Loucy (cell line): ENCODE data around the gene EARS2.

Experiments used
- H2AFZ ChIP-seq: fragments of 200-600 bp; sonication (generic); 2 replicates; pipeline ENCODE4 v1.6.0; 2016; ENCODE audit warnings: antibody characterized with exemption, mild to moderate bottlenecking, low read length, moderate library complexity
- H3F3A ChIP-seq: fragments of 200-600 bp; 2 replicates; pipeline ENCODE4 v1.6.0; 2016; ENCODE audit warnings: antibody characterized with exemption, low read depth, mild to moderate bottlenecking
- H3K27me3 ChIP-seq: fragments of 200-600 bp; sonication (generic); 2 replicates; pipeline ENCODE4 v1.6.1; 2014; ENCODE audit warnings: low read length, mild to moderate bottlenecking; ENCODE audit not compliant: insufficient read depth, poor library complexity, severe bottlenecking
- H3K36me3 ChIP-seq: fragments of 200-600 bp; sonication (generic); 2 replicates; pipeline ENCODE4 v1.6.1; 2016; ENCODE audit warnings: low read length; ENCODE audit not compliant: insufficient read depth
- H3K4me1 ChIP-seq: fragments of 200-600 bp; sonication (generic); 2 replicates; pipeline ENCODE4 v1.5.1; 2014; ENCODE audit warnings: low read length, mild to moderate bottlenecking; ENCODE audit not compliant: insufficient read depth, poor library complexity, severe bottlenecking
- H3K4me2 ChIP-seq: fragments of 200-600 bp; sonication (generic); 2 replicates; pipeline ENCODE4 v1.6.0; 2014; ENCODE audit warnings: antibody characterized with exemption, low read length, low read depth, mild to moderate bottlenecking; ENCODE audit not compliant: poor library complexity, severe bottlenecking
- H3K4me3 ChIP-seq: fragments of 200-600 bp; sonication (generic); 2 replicates; pipeline ENCODE4 v1.5.1; 2014; ENCODE audit warnings: low read length, mild to moderate bottlenecking, mixed read lengths; ENCODE audit not compliant: poor library complexity, severe bottlenecking
- H3K79me2 ChIP-seq: fragments of 200-600 bp; sonication (generic); 2 replicates; pipeline ENCODE4 v1.6.1; 2014; ENCODE audit warnings: low read length; ENCODE audit not compliant: insufficient read depth
- H3K9ac ChIP-seq: fragments of 200-600 bp; sonication (generic); 2 replicates; pipeline ENCODE4 v1.6.0; 2014; ENCODE audit warnings: mild to moderate bottlenecking, low read depth, low read length, moderate library complexity; ENCODE audit not compliant: poor library complexity, severe bottlenecking
- H3K9me2 ChIP-seq: fragments of 200-600 bp; sonication (generic); replicated peaks from 2 replicates; pipeline ENCODE4 v1.6.1; 2016; ENCODE audit warnings: low read depth, low read length, mixed read lengths
- H3K9me3 ChIP-seq: fragments of 200-600 bp; sonication (generic); 2 replicates; pipeline ENCODE4 v1.6.1; 2014; ENCODE audit warnings: mild to moderate bottlenecking, antibody characterized with exemption, low read length, low read depth; ENCODE audit not compliant: insufficient read depth
- H4K20me1 ChIP-seq: fragments of 200-600 bp; sonication (generic); 2 replicates; pipeline ENCODE4 v1.6.0; 2014; ENCODE audit warnings: antibody characterized with exemption, low read length, mild to moderate bottlenecking; ENCODE audit not compliant: insufficient read depth, poor library complexity, severe bottlenecking
- CTCF ChIP-seq: fragments of 200-600 bp; sonication (generic); conservative IDR thresholded peaks from 2 replicates; pipeline ENCODE4 v1.5.1; 2014; ENCODE audit warnings: mild to moderate bottlenecking, antibody characterized with exemption, low read length
- EZH2phosphoT487 ChIP-seq: fragments of 200-600 bp; IDR thresholded peaks from 2 replicates; pipeline ENCODE4 v1.6.1; 2018; ENCODE audit warnings: antibody characterized with exemption, mild to moderate bottlenecking, moderate library complexity, borderline replicate concordance

The EARS2 gene

GRCh38 chr16:23518435-23518891 lies 38.7 kb downstream of the EARS2 start:
- peaks cover 19% of the 10 kb centered on the region for H3K4me1 ChIP-seq
- H3K9me2 ChIP-seq: no peaks in the 10 kb centered on the region
- no peak overlapping the region for H3K4me3 ChIP-seq
- H3K36me3 ChIP-seq: 0 out of 2 replicates have a peak, but pooled peaks cover 2% of the 10 kb centered on the region
- no peak overlapping the region for H3K4me2 ChIP-seq
- no peaks in the 10 kb centered on the region for H3K79me2 ChIP-seq
- no peak for TF ChIP-seq EZH2phosphoT487
- no peaks in the 10 kb centered on the region for H3K9me3 ChIP-seq
- no peak overlapping the region for H3K9ac ChIP-seq
- peaks cover 6% of the 10 kb centered on the region for H3K27me3 ChIP-seq
- H3F3A ChIP-seq: peaks cover 4% of the 10 kb centered on the region; the same call in 1 of the 2 replicates
- H4K20me1 ChIP-seq: peaks cover 3% of the 10 kb centered on the region
- H2AFZ ChIP-seq: no peak overlapping the region

DNA sequence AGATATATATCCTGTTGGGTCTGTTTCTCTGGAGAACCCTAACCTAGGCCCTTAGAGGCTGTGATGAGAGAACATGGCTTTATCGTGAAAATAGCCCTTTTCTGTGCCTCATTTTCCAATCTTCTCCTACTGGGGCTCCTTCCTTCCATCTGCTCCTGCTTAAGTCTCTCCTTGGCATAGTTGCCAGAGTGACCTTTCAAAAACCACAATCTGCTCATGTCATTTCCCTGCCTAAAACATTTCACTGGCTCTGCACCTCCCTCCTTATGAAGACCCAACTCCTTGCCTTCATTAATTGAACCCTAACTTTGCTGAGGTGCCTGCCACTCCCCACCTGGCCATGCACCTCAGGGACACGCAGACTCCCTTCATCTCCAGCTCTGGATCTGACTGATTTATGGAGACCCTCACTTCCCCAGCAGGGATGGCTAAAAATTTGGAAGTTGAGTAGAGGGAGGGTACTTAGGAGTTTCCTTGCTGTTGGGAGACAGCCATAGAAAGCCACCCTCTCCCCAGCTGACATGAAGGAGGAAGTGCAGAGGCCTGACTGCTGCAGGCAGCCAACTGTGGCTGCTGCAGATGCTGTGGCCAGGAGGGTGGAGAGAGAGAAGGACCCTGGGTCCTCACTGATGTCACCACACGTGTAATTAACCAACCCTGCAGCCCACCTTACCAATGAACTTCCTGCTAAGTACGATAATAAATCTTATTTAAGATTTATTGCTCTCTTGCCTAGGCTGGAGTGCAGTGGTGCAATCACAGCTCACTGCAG lies 40.6 kb downstream of the EARS2 start:
- Histone ChIP-seq H3K4me1 (peaks cover 19% of the 10 kb centered on the region), H3K9ac (no peak overlapping the region), H3K4me3 (no peak overlapping the region)

DNA sequence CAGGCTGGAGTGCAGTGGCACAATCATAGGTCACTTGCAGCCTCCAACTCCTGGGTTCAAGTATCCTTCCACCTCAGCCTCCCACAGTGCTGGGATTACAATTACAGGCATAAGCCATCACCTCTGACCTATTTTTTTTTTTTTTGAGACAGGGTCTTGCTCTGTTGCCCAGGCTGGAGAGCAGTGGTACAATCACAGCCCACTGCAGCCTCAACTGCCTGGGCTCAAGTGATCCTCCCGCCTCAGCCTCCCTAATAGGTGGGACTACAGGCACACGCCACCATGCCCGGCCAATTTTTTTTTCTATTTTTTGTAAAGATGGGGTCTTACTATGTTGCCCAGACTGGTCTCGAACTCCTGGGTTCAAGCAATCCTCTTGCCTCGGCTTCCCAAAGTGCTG lies 41.3 kb downstream of the EARS2 start:
- H3K9ac ChIP-seq: no peak overlapping the region
- no peak overlapping the region for H3K4me2 ChIP-seq
- H3K4me1 ChIP-seq: peaks cover 19% of the 10 kb centered on the region

More for the DNA sequence above, 40.6 kb downstream of the EARS2 start:
- Histone ChIP-seq H3K4me2 (no peak overlapping the region), H3K9me3 (no peaks in the 10 kb centered on the region), H3K9me2 (no peaks in the 10 kb centered on the region), H3F3A (peaks cover 4% of the 10 kb centered on the region; the same call in 1 of the 2 replicates), H3K36me3 (no peaks in the 10 kb centered on the region), H3K79me2 (no peaks in the 10 kb centered on the region), H3K27me3 (peaks cover 25% of the 10 kb centered on the region), H4K20me1 (peaks cover 3% of the 10 kb centered on the region), H2AFZ (no peak overlapping the region)
- TF ChIP-seq EZH2phosphoT487 (no peak), CTCF (no peak)

More for the DNA sequence above, 41.3 kb downstream of the EARS2 start:
- Histone ChIP-seq H3K9me3 (no peaks in the 10 kb centered on the region), H3K9me2 (no peaks in the 10 kb centered on the region), H3K27me3 (peaks cover 28% of the 10 kb centered on the region), H3F3A (peaks cover 4% of the 10 kb centered on the region; the same call in 1 of the 2 replicates), H3K36me3 (no peaks in the 10 kb centered on the region), H3K4me3 (no peak overlapping the region), H4K20me1 (peaks cover 3% of the 10 kb centered on the region), H2AFZ (no peak overlapping the region), H3K79me2 (no peaks in the 10 kb centered on the region)
- TF ChIP-seq EZH2phosphoT487: no peak
- no peak for TF ChIP-seq CTCF
